ENCODE results near the gene TEX22. TPM values are rescaled to one million over a fixed set of nuclear protein-coding genes. Genes with fewer than 3 reads are reported as not detected.

Gene TEX22
- total RNA-seq, 5 donors from 2014 or later (not counting 1 experiment from before 2014, with no cell fraction given), result 0.93 to 9.0 (median 6.0) TPM

DNA sequence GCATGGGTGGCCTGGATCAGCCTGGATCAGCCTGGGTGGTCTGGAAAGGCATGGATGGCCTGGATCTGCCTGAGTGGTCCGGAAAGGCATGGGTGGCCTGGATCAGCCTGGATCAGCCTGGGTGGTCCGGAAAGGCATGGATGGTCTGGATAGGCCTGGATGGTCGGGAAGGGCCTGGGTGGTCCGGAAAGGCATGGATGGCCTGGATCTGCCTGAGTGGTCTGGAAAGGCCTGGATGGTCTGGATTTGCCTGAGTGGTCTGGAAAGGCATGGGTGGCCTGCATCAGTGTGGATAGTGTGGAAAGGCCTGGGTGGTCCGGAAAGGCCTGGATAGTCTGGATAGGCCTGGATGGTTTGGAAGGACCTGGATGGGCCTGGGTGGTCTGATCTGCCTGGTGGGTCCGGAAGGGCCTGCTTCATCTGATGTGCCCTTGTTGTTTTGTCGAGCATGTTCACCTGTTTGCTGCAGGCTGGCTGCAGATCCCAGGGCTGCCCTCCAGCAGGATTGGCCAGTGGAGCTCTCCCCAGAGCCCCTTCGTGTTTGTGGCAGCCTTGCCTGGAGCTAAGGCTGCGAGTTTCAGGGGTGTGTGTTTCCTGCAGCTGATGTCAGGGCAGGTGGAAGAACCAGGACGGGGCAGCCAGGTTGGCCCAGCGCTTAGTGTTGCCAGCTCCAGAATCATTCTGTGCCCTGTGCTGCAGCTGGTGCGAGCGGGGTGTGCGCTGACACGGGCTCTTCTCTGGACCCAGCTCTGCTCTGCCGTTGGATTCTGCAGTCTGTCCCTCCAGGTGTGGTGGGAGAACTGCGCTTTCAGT, 19.3 kb upstream of the TEX22 start:
- 92% methylated on average over 17 of the region's 17 CpGs for WGBS (ENCODE audit: insufficient coverage)
- Mint-ChIP-seq H3K36me3 (peaks cover 5% of the 10 kb centered on the region), H3K4me1 (peaks cover 8 to 9% (median 8%) of the 10 kb centered on the region in 3 donors), H3K27me3 (no peaks in the 10 kb centered on the region), H3K9me3 (no peaks in the 10 kb centered on the region), H3K27ac (no peak overlapping the region), H3K4me3 (no peak overlapping the region)
- CTCF ChIA-PET, result no interaction called here
- no peak for ATAC-seq (replicated peaks in 1 of 4)
- Histone ChIP-seq H3K9me3 (no peaks in the 10 kb centered on the region), H3K36me3 (ENCODE audit: control insufficient read depth in 2 of 2, extremely low read depth in 1 of 2, insufficient read depth in 1 of 2, low read length in 1 of 2) (peaks cover 12 to 19% of the 10 kb centered on the region in 2 donors), H3K27me3 (replicated peaks in 1 of 2; ENCODE audit: control insufficient read depth in 2 of 2, extremely low read depth in 1 of 2, insufficient read depth in 2 of 2, low read length in 1 of 2) (no peaks in the 10 kb centered on the region), H3K4me1 (ENCODE audit: control insufficient read depth in 1 of 2, extremely low read depth in 1 of 2, insufficient read depth in 2 of 2, low read length in 2 of 2) (peaks cover 0 to 10% of the 10 kb centered on the region in 2 experiments), H3K4me3 (ENCODE audit: control insufficient read depth in 1 of 2, extremely low read depth in 1 of 2, low read length in 1 of 2) (no peak overlapping the region), H3K27ac (ENCODE audit: low read length) (no peak overlapping the region)
- DNase-seq, result no peak
- POLR2A ChIA-PET, result interaction anchor here in 1 of 2 donors (0.6 kb wide), 2 partner anchors 14 to 30 kb away, joined by 3 to 6 read pairs; no protein-coding TSS in a partner anchor

DNA sequence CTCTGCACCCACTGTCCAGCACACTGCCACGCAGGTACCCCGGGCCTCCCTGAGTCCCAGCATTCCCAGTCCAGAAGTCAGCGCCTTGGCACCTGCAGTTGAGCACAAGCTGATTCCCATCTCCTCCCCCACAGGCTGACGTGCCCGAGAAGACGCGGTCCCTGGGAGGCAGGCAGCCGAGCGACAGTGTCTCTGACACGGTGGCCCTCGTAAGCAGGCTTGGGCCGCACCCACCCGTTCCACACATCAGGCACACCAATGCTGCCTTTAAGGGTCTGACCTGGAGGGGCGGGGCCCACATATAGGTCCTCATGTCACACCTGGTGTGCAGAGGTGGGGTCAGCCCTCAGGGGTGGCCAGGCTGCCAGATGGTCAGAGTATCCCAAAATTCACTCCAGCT, 18.4 kb upstream of the TEX22 start:
- Mint-ChIP-seq H3K9me3 (no peaks in the 10 kb centered on the region), H3K36me3 (peaks cover 5% of the 10 kb centered on the region), H3K27me3 (no peaks in the 10 kb centered on the region), H3K4me1 (peaks cover 8 to 9% (median 8%) of the 10 kb centered on the region in 3 donors), H3K27ac (no peak overlapping the region), H3K4me3 (no peak overlapping the region)
- ChIA-PET CTCF (no interaction called here), POLR2A (no interaction called here)
- H3K4me1 ChIP-seq (ENCODE audit: control insufficient read depth in 1 of 2, extremely low read depth in 1 of 2, insufficient read depth in 2 of 2, low read length in 2 of 2), result peaks cover 0 to 10% of the 10 kb centered on the region in 2 experiments
- 96% methylated on average over 12 of the region's 14 CpGs for WGBS (ENCODE audit: insufficient coverage)
- H3K36me3 ChIP-seq (ENCODE audit: control insufficient read depth in 2 of 2, extremely low read depth in 1 of 2, insufficient read depth in 1 of 2, low read length in 1 of 2), result peaks cover 12 to 23% of the 10 kb centered on the region in 2 donors
- no peak overlapping the region for H3K27ac ChIP-seq (ENCODE audit: low read length)
- no peak overlapping the region for H3K4me3 ChIP-seq (ENCODE audit: control insufficient read depth in 1 of 2, extremely low read depth in 1 of 2, low read length in 1 of 2)
- no peak for DNase-seq
- no peaks in the 10 kb centered on the region for H3K27me3 ChIP-seq (replicated peaks in 1 of 2; ENCODE audit: control insufficient read depth in 2 of 2, extremely low read depth in 1 of 2, insufficient read depth in 2 of 2, low read length in 1 of 2)
- no peaks in the 10 kb centered on the region for H3K9me3 ChIP-seq
- ATAC-seq (replicated peaks in 1 of 4), result no peak

DNA sequence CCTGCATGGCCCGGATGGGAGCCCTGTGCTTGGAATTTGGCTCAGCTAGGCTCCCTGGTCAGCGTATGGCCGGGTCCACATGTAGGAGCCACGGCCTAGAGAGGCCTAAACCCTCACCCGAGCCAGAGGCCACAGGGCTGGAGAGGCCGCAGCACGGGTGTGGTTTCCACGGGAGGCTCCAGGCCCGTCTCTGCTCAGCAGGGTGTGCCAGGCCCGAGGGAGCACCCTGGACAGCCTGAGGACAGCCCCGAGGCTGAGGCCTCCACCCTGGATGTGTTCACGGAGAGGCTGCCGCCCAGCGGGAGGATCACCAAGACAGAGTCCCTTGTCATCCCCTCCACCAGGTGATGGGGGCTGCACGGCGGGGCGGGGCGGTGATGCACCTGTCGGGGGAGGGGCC, 17.6 kb upstream of the TEX22 start:
- H3K27me3 Mint-ChIP-seq, result no peaks in the 10 kb centered on the region
- DNase-seq (no peak), ATAC-seq (replicated peaks in 1 of 4) (no peak)
- CTCF ChIA-PET, result no interaction called here
- no peaks in the 10 kb centered on the region for H3K27me3 ChIP-seq (replicated peaks in 1 of 2; ENCODE audit: control insufficient read depth in 2 of 2, extremely low read depth in 1 of 2, insufficient read depth in 2 of 2, low read length in 1 of 2)
- no peak overlapping the region for H3K27ac ChIP-seq (ENCODE audit: low read length)
- no peak overlapping the region for H3K27ac Mint-ChIP-seq
- peaks cover 12 to 28% of the 10 kb centered on the region in 2 donors for H3K36me3 ChIP-seq (ENCODE audit: control insufficient read depth in 2 of 2, extremely low read depth in 1 of 2, insufficient read depth in 1 of 2, low read length in 1 of 2)
- H3K4me3 Mint-ChIP-seq, result no peak overlapping the region
- H3K4me1 Mint-ChIP-seq, result peaks cover 4% of the 10 kb centered on the region in 3 donors
- POLR2A ChIA-PET, result no interaction called here
- no peaks in the 10 kb centered on the region for H3K9me3 Mint-ChIP-seq
- H3K4me1 ChIP-seq (ENCODE audit: control insufficient read depth in 1 of 2, extremely low read depth in 1 of 2, insufficient read depth in 2 of 2, low read length in 2 of 2), result peaks cover 0 to 6% of the 10 kb centered on the region in 2 experiments
- H3K36me3 Mint-ChIP-seq, result peaks cover 5% of the 10 kb centered on the region
- WGBS (ENCODE audit: insufficient coverage), result 95% methylated on average over 18 of the region's 19 CpGs
- H3K9me3 ChIP-seq, result no peaks in the 10 kb centered on the region
- no peak overlapping the region for H3K4me3 ChIP-seq (ENCODE audit: control insufficient read depth in 1 of 2, extremely low read depth in 1 of 2, low read length in 1 of 2)

DNA sequence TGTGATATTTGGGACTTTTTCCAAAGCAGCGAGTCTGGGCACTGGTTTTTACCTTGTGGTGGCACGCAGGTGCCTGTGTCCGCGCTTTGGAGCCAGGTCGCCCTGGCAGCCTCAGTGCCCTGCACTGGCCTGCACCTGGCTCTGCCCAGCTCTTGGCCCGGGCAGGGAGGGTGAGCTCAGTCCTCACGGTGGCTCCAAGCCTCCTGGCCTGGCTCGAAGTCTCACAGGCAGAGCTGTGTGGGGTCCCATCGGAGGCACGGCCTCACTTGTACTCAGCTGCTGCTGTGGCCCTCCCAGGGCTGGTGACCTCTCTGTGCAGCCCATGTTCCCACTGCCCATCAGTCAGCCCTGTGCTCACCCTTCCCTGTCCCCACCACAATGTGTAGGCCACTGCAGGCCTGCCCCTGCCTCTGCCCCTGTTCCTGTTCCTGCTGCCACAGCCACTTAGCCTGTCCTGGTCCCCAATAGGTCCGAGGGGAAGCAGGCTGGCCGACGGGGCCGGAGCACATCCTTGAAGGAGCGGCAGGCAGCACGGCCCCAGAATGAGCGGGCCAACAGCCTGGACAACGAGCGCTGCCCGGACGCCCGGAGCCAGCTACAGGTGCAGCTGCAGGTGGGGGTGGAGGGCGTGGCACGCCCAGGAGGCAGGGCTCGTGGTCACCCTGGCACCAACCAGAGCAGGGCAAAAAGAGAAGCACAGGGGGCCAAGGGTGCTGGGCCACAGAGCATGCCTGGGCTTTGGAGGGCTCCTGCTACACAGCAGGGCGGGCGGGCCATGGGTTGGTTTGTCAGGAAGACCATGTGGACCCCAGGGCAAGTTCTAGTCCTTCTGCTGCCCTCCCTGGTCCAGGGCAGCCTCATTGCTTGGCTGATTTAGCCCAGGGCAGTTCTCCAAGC, 16.6 kb upstream of the TEX22 start:
- Mint-ChIP-seq H3K27ac (no peak overlapping the region), H3K27me3 (no peaks in the 10 kb centered on the region), H3K4me3 (no peak overlapping the region), H3K9me3 (no peaks in the 10 kb centered on the region), H3K4me1 (no peaks in the 10 kb centered on the region), H3K36me3 (peaks cover 5% of the 10 kb centered on the region)
- DNase-seq (no peak), ATAC-seq (replicated peaks in 1 of 4) (no peak)
- H3K27ac ChIP-seq (ENCODE audit: low read length), result no peak overlapping the region
- WGBS (ENCODE audit: insufficient coverage), result 88% methylated on average over 27 of the region's 27 CpGs
- no peaks in the 10 kb centered on the region for H3K4me1 ChIP-seq (ENCODE audit: control insufficient read depth in 1 of 2, extremely low read depth in 1 of 2, insufficient read depth in 2 of 2, low read length in 2 of 2)
- H3K9me3 ChIP-seq, result no peaks in the 10 kb centered on the region
- H3K4me3 ChIP-seq (ENCODE audit: control insufficient read depth in 1 of 2, extremely low read depth in 1 of 2, low read length in 1 of 2), result no peak overlapping the region
- H3K27me3 ChIP-seq (replicated peaks in 1 of 2; ENCODE audit: control insufficient read depth in 2 of 2, extremely low read depth in 1 of 2, insufficient read depth in 2 of 2, low read length in 1 of 2), result no peaks in the 10 kb centered on the region
- peaks cover 12 to 31% of the 10 kb centered on the region in 2 donors for H3K36me3 ChIP-seq (ENCODE audit: control insufficient read depth in 2 of 2, extremely low read depth in 1 of 2, insufficient read depth in 1 of 2, low read length in 1 of 2)
- CTCF ChIA-PET, result no interaction called here
- POLR2A ChIA-PET, result no interaction called here

DNA sequence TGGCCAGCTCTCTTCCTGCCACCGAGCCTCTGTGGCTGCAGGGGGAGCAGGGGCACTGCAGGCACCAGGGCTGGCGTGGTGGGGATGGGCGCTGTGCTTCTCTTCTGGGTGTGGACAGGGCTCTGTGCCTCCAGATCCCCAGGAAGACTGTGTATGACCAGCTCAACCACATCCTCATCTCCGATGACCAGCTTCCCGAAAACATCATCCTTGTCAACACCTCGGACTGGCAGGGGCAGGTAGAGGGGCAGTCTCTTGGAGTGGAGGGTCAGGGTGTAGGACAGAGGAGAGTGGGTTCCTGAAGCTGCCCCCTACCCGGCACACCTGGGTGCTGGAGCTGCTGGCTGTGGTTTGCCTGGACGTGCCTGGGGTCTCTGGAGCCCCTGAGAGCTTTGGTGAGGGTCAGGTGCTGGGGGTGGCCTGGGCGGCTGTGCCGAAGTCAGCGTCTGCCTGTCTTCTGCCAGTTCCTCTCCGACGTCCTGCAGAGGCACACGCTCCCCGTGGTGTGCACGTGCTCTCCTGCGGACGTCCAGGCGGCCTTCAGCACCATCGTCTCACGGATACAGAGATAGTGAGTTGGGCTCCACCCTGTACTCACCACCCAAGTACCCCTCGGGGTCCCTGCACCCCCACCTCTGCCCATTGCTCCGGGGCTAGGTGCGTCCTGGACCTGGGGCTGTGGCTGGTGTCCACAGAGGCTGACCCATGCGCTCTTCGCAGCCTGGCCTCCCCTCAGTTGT, 15.8 kb upstream of the TEX22 start:
- Histone ChIP-seq H3K4me3 (ENCODE audit: control insufficient read depth in 1 of 2, extremely low read depth in 1 of 2, low read length in 1 of 2) (no peak overlapping the region), H3K27me3 (replicated peaks in 1 of 2; ENCODE audit: control insufficient read depth in 2 of 2, extremely low read depth in 1 of 2, insufficient read depth in 2 of 2, low read length in 1 of 2) (no peaks in the 10 kb centered on the region), H3K27ac (ENCODE audit: low read length) (no peak overlapping the region), H3K9me3 (no peaks in the 10 kb centered on the region), H3K4me1 (ENCODE audit: control insufficient read depth in 1 of 2, extremely low read depth in 1 of 2, insufficient read depth in 2 of 2, low read length in 2 of 2) (no peaks in the 10 kb centered on the region), H3K36me3 (ENCODE audit: control insufficient read depth in 2 of 2, extremely low read depth in 1 of 2, insufficient read depth in 1 of 2, low read length in 1 of 2) (peaks cover 12 to 36% of the 10 kb centered on the region in 2 donors)
- Mint-ChIP-seq H3K36me3 (peaks cover 5% of the 10 kb centered on the region), H3K4me3 (no peak overlapping the region), H3K27ac (no peak overlapping the region), H3K9me3 (no peaks in the 10 kb centered on the region), H3K27me3 (no peaks in the 10 kb centered on the region), H3K4me1 (no peaks in the 10 kb centered on the region)
- ATAC-seq (replicated peaks in 1 of 4), result no peak
- 94% methylated on average over 17 of the region's 26 CpGs for WGBS (ENCODE audit: insufficient coverage)
- ChIA-PET POLR2A (no interaction called here), CTCF (no interaction called here)
- DNase-seq, result no peak

DNA sequence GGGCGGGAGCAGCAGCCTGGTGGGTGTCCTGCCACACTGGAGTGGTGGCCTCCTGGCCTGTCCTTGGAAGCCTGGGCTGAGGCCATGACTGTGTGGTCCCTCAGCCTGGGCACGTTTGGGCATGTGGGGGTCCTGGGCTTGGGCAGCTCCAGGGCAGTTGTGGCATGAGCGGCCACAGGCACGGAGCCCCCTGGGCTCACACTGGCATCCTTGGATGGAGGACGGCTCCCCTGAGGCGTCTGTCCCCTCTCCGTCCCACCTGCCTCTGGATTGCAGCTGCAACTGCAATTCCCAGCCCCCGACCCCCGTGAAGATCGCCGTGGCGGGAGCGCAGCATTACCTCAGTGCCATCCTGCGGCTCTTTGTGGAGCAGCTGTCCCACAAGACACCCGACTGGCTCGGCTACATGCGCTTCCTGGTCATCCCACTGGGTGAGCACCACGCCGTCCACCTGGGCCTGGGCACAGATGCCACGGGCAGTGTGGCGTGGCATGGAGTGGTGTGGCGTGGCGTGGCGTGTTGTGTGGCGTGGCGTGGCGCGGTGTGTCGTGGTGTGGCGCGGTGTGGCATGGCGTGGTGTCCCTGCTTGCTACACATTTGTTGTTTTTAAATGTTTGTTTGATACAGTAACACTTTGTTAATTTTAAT, 15.1 kb upstream of the TEX22 start:
- Histone ChIP-seq H3K27ac (ENCODE audit: low read length) (no peak overlapping the region), H3K4me3 (ENCODE audit: control insufficient read depth in 1 of 2, extremely low read depth in 1 of 2, low read length in 1 of 2) (no peak overlapping the region), H3K27me3 (replicated peaks in 1 of 2; ENCODE audit: control insufficient read depth in 2 of 2, extremely low read depth in 1 of 2, insufficient read depth in 2 of 2, low read length in 1 of 2) (no peaks in the 10 kb centered on the region), H3K9me3 (no peaks in the 10 kb centered on the region), H3K4me1 (ENCODE audit: control insufficient read depth in 1 of 2, extremely low read depth in 1 of 2, insufficient read depth in 2 of 2, low read length in 2 of 2) (no peaks in the 10 kb centered on the region), H3K36me3 (ENCODE audit: control insufficient read depth in 2 of 2, extremely low read depth in 1 of 2, insufficient read depth in 1 of 2, low read length in 1 of 2) (peaks cover 12 to 41% of the 10 kb centered on the region in 2 donors)
- ChIA-PET POLR2A (no interaction called here), CTCF (no interaction called here)
- ATAC-seq (replicated peaks in 1 of 4), result no peak
- WGBS (ENCODE audit: insufficient coverage), result 98% methylated on average over 20 of the region's 32 CpGs
- Mint-ChIP-seq H3K36me3 (peaks cover 5% of the 10 kb centered on the region), H3K27ac (no peak overlapping the region), H3K4me1 (no peaks in the 10 kb centered on the region), H3K4me3 (no peak overlapping the region), H3K27me3 (no peaks in the 10 kb centered on the region), H3K9me3 (no peaks in the 10 kb centered on the region)
- no peak for DNase-seq
